ENCODE measurements around the gene PTGER1. TPM values are rescaled to one million over a fixed set of nuclear protein-coding genes. Genes with fewer than 3 reads are reported as not detected.

PTGER1 gene
- total RNA-seq, 3 donors from 2014 or later (not counting 1 experiment from before 2014, with no cell fraction given), result 0.35 to 0.73 TPM; not detected in 1

- no peak overlapping the region for H3K27ac ChIP-seq (ENCODE audit: low read length)
- ATAC-seq (no peak), DNase-seq (no peak)
- no peaks in the 10 kb centered on the region for H3K27me3 ChIP-seq (ENCODE audit: control insufficient read depth, insufficient read depth, low read length)
- Mint-ChIP-seq H3K27ac (peak overlapping the region; percentile 26 to 78), H3K4me3 (peak overlapping the region; percentile 80), H3K9me3 (no peaks in the 10 kb centered on the region), H3K36me3 (no peaks in the 10 kb centered on the region), H3K4me1 (peaks cover 15 to 35% of the 10 kb centered on the region in 2 donors), H3K27me3 (ENCODE audit: low read depth in 2 of 2) (no peaks in the 10 kb centered on the region)
- no peak overlapping the region for H3K4me3 ChIP-seq (ENCODE audit: low read length)
- H3K36me3 ChIP-seq (ENCODE audit: control insufficient read depth, insufficient read depth, low read length), result no peaks in the 10 kb centered on the region
- intact Hi-C loops (cut with micrococcal nuclease), result no loop called here
- WGBS (ENCODE audit: insufficient coverage), result 87% methylated on average over 6 of the region's 7 CpGs
- H3K4me1 ChIP-seq (ENCODE audit: control insufficient read depth, insufficient read depth, low read length), result peaks cover 24% of the 10 kb centered on the region
- no peak for TF ChIP-seq CTCF (IDR thresholded peaks at IDR 0.05)
- no peaks in the 10 kb centered on the region for H3K9me3 ChIP-seq (ENCODE audit: control insufficient read depth, insufficient read depth, low read length)
Observed at GRCh38 chr19:14496834-14497227, 21.7 kb upstream of the PTGER1 start.

GRCh38 chr19:14496029-14496833, 21.1 kb upstream of the PTGER1 start, which contains the start of gene GIPC1:
GIPC1 (minus strand) TSS chr19:14496127; CDS start chr19:14482976, 13,151 bp downstream.
- ATAC-seq (peak; percentile 87 to 88 (median 88)), DNase-seq (peak; percentile 82 to 89)
- no peaks in the 10 kb centered on the region for H3K36me3 Mint-ChIP-seq
- H3K9me3 Mint-ChIP-seq, result no peaks in the 10 kb centered on the region
- Histone ChIP-seq H3K9me3 (ENCODE audit: control insufficient read depth, insufficient read depth, low read length) (no peaks in the 10 kb centered on the region), H3K4me1 (ENCODE audit: control insufficient read depth, insufficient read depth, low read length) (peaks cover 24% of the 10 kb centered on the region), H3K36me3 (ENCODE audit: control insufficient read depth, insufficient read depth, low read length) (no peaks in the 10 kb centered on the region), H3K27ac (ENCODE audit: low read length) (peak within 1 kb of the TSS; percentile 76), H3K27me3 (ENCODE audit: control insufficient read depth, insufficient read depth, low read length) (no peaks in the 10 kb centered on the region), H3K4me3 (ENCODE audit: low read length) (peak within 1 kb of the TSS; percentile 86)
- WGBS (ENCODE audit: insufficient coverage), result 7% methylated on average over 71 of the region's 71 CpGs
- intact Hi-C loops (cut with micrococcal nuclease), result no loop called here
- no peak for TF ChIP-seq CTCF (IDR thresholded peaks at IDR 0.05)
- H3K27ac Mint-ChIP-seq, result peak within 1 kb of the TSS; percentile 26 to 78
- H3K27me3 Mint-ChIP-seq (ENCODE audit: low read depth in 2 of 2), result no peaks in the 10 kb centered on the region
- H3K4me3 Mint-ChIP-seq, result peak within 1 kb of the TSS; percentile 80
- peaks cover 15 to 35% of the 10 kb centered on the region in 2 donors for H3K4me1 Mint-ChIP-seq

- Histone ChIP-seq H3K27ac (ENCODE audit: low read length) (peak overlapping the region; percentile 31), H3K9me3 (ENCODE audit: control insufficient read depth, insufficient read depth, low read length) (no peaks in the 10 kb centered on the region), H3K27me3 (ENCODE audit: control insufficient read depth, insufficient read depth, low read length) (no peaks in the 10 kb centered on the region), H3K4me1 (ENCODE audit: control insufficient read depth, insufficient read depth, low read length) (peaks cover 24% of the 10 kb centered on the region), H3K36me3 (ENCODE audit: control insufficient read depth, insufficient read depth, low read length) (no peaks in the 10 kb centered on the region), H3K4me3 (ENCODE audit: low read length) (peak overlapping the region; percentile 50)
- Mint-ChIP-seq H3K9me3 (no peaks in the 10 kb centered on the region), H3K27me3 (ENCODE audit: low read depth in 2 of 2) (no peaks in the 10 kb centered on the region), H3K4me3 (peak overlapping the region; percentile 80), H3K36me3 (no peaks in the 10 kb centered on the region), H3K27ac (peak overlapping the region; percentile 26 to 78), H3K4me1 (peaks cover 15 to 35% of the 10 kb centered on the region in 2 donors)
- no peak for TF ChIP-seq CTCF (IDR thresholded peaks at IDR 0.05)
- under 1% methylated on average over 28 of the region's 28 CpGs for WGBS (ENCODE audit: insufficient coverage)
- intact Hi-C loops (cut with micrococcal nuclease), result no loop called here
- DNase-seq, result no peak
- no peak for ATAC-seq
Observed at GRCh38 chr19:14495672-14496028, 20.5 kb upstream of the PTGER1 start.

Measured in natural killer cell (primary cell).